HepG2 (cell line): ENCODE results near the gene GLE1. TPM values are rescaled to one million over a fixed set of nuclear protein-coding genes. Genes with fewer than 3 reads are reported as not detected.
A peak's percentile ranks its signal among the peaks of the same experiment; 100 is the strongest.

Experiments
- ARID4A ChIP-seq: sonication (generic); formaldehyde crosslinking; IDR thresholded peaks from 2 replicates; pipeline ENCODE4 v1.5.0; 2020; ENCODE audit warnings: mild to moderate bottlenecking, missing genetic modification reagents, borderline replicate concordance
- ASH2L ChIP-seq: fragments of 300-600, 200-600 bp; sonication (generic); IDR thresholded peaks from 2 replicates; pipeline ENCODE4 v1.7.0; 2017; ENCODE audit warnings: low read depth, mild to moderate bottlenecking, moderate library complexity, mixed read lengths, low read length; ENCODE audit not compliant: insufficient read length
- ETV5 ChIP-seq: IDR thresholded peaks from 2 replicates; pipeline ENCODE4 v1.6.1; 2018; ENCODE audit warnings: missing biosample characterization, missing genetic modification reagents, inconsistent platforms, borderline replicate concordance
- JUN ChIP-seq: sonication (generic); formaldehyde crosslinking; IDR thresholded peaks from 2 replicates; pipeline ENCODE4 v1.4.0; 2020; ENCODE audit warnings: mild to moderate bottlenecking, missing genetic modification reagents
- KIAA2018 ChIP-seq: sonication (generic); formaldehyde crosslinking; IDR thresholded peaks from 2 replicates; pipeline ENCODE4 v1.5.0; 2020; ENCODE audit warnings: mild to moderate bottlenecking, missing genetic modification reagents, borderline replicate concordance
- MAFF ChIP-seq: IDR thresholded peaks from 2 replicates; pipeline ENCODE4 v1.6.1; 2011; ENCODE audit warnings: low read depth, low read length, improper control_type of control experiment
- NCOA1 ChIP-seq: sonication (generic); formaldehyde crosslinking; IDR thresholded peaks from 2 replicates; pipeline ENCODE4 v1.9.0; 2021; ENCODE audit warnings: missing genetic modification reagents
- NFATC3 ChIP-seq: sonication (generic); formaldehyde crosslinking; IDR thresholded peaks from 2 replicates; pipeline ENCODE4 v1.5.1; 2020; ENCODE audit warnings: mild to moderate bottlenecking, missing genetic modification reagents
- NFYB ChIP-seq: sonication (generic); formaldehyde crosslinking; IDR thresholded peaks from 2 replicates; pipeline ENCODE4 v1.4.0; 2020; ENCODE audit warnings: missing genetic modification reagents
- SAP130 ChIP-seq: IDR thresholded peaks from 2 replicates; pipeline ENCODE4 v1.6.1; 2016; ENCODE audit warnings: low read depth
- SOX6 ChIP-seq, 2 experiments: fragments of 450-650 bp in 1 of 2; sonication (generic) in 1 of 2; formaldehyde crosslinking in 1 of 2; IDR thresholded peaks; 2 replicates each; pipeline versions ENCODE4 v1.4.0 to v1.6.1; 2017 to 2020; ENCODE audit warnings: antibody characterized with exemption in 1 of 2, mild to moderate bottlenecking in 1 of 2, missing genetic modification reagents in 1 of 2
- TGIF2 ChIP-seq: IDR thresholded peaks from 2 replicates; pipeline ENCODE4 v1.6.1; 2016; ENCODE audit warnings: control low read depth, missing compliant biosample characterization
- ZFX ChIP-seq: sonication (generic); formaldehyde crosslinking; IDR thresholded peaks from 2 replicates; pipeline ENCODE4 v1.4.0; 2020; ENCODE audit warnings: mild to moderate bottlenecking, low read depth, missing genetic modification reagents, moderate library complexity
- ZMYM4 ChIP-seq: sonication (generic); formaldehyde crosslinking; IDR thresholded peaks from 2 replicates; pipeline ENCODE4 v1.8.1; 2023; ENCODE audit warnings: mild to moderate bottlenecking, missing genetic modification reagents
- ZNF788 ChIP-seq: sonication (generic); formaldehyde crosslinking; IDR thresholded peaks from 2 replicates; pipeline ENCODE4 v1.5.0; 2020; ENCODE audit warnings: mild to moderate bottlenecking, missing genetic modification reagents, borderline replicate concordance
- polyA plus RNA-seq, 8 experiments: library from polyadenylated mRNA; depleted of rRNA in 3 of 8; stranded (reverse) in 7 of 8; unstranded in 1 of 8; fragments of >200 nt; fragmentation: Illumina TruSeq in 4 of 8; extraction: Trizol in 4 of 8; gene quantifications; 2 replicates each; pipeline versions ENCODE4 v1.2.1 to v1.2.3, GENCODE V29; 2011 to 2016; ENCODE audit warnings: low read depth in 4 of 8, missing spikeins in 1 of 8, mixed read lengths in 1 of 8; ENCODE audit not compliant: insufficient read depth in 1 of 8
- total RNA-seq, 5 experiments: library from RNA; depleted of rRNA; stranded (reverse); fragments of >200 nt; fragmentation: Illumina TruSeq; extraction: Trizol; gene quantifications; 2 replicates each; pipeline ENCODE4 v1.2.3, GENCODE V29; 2016; ENCODE audit warnings: low read depth in 1 of 5
- TF ChIP-seq, protein P1 (sequence below): sonication (generic); formaldehyde crosslinking; IDR thresholded peaks from 2 replicates; pipeline ENCODE4 v1.4.0; 2020; ENCODE audit warnings: missing genetic modification reagents

GLE1 gene
- total and polyA plus RNA-seq, 2 of the 13 experiments (the other 11 are each of a cell fraction or from before 2014, with no cell fraction given), result 14.7 to 28.8 TPM

DNA sequence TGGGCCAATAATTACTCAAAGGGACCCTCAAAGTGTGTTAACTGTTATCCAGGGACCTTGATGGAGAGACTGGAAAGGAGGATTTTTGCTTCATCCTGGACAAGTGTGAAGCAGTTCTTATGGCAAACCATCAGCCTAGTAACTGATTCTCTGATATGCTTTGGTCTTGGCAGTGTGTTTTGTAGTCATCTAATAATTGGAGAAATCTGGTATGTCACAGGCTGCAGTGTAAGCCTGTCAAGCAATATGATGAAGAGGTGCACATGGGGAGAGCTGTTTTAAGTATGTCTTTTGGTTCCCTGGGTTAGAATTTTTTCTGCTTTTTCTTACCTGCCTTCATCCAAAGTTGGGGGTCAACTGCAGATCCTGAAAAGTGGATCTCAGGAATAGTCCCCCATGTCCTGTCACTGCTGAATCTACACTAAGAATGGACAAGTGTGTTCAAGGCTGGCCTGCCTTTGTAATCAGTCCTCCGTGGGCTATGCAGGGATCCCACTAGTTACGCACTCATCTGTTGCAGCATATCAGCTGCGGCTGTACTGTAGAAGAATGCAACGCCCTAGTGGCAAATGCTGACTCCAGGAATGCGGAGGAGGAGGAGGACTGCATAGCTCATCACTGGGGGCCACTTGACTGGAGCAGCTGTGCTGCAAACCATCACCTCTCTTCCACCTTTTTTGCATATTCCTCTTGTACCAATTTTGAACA, 49.8 kb downstream of the GLE1 start (continued):
- TF ChIP-seq ARID4A (CRISPR knock-in tag) (peak; percentile 47; the same call in 1 of the 2 replicates), NFATC3 (CRISPR knock-in tag) (no peak), ZNF788 (CRISPR knock-in tag) (no peak), MAFF (peak; percentile 81), JUN (CRISPR knock-in tag) (0 out of 2 replicates have a peak, but pooled peaks have one; percentile 31), TGIF2 (CRISPR knock-in tag) (0 out of 2 replicates have a peak, but pooled peaks have one; percentile 40), SOX6 (IDR thresholded peaks at IDR 0.05) (no peak), SOX6 (CRISPR knock-in tag; IDR thresholded peaks at IDR 0.05) (peak; percentile 28; the same call in 1 of the 2 replicates), ASH2L (peak; percentile 16), NFYB (no peak), ETV5 (CRISPR knock-in tag) (peak; percentile 30; the same call in 1 of the 2 replicates), SAP130 (peak; percentile 77), ZFX (CRISPR knock-in tag) (peak; percentile 17; the same call in 1 of the 2 replicates), NCOA1 (CRISPR knock-in tag) (no peak), ZMYM4 (0 out of 2 replicates have a peak, but pooled peaks have one; percentile 27), KIAA2018 (CRISPR knock-in tag) (no peak)
- TF ChIP-seq, protein P1, sequence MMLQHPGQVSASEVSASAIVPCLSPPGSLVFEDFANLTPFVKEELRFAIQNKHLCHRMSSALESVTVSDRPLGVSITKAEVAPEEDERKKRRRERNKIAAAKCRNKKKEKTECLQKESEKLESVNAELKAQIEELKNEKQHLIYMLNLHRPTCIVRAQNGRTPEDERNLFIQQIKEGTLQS (CRISPR knock-in tag), result peak; percentile 84
